ENCODE results near the gene RSRC1.
"Not testable (repeated sequence)": the region's sequence is repeated elsewhere in the genome, so short reads cannot be mapped to it uniquely, and the experiment has no call there.

The RSRC1 gene

GRCh38 chr3:158384019-158384418, 274.1 kb downstream of the RSRC1 start:
- no peak for DNase-seq (ENCODE audit: low read depth in 2 of 2, low spot score in 1 of 2)

- DNase-seq (ENCODE audit: low read depth in 2 of 2, low spot score in 1 of 2): no peak
Observed at GRCh38 chr3:158395421-158395820, 285.5 kb downstream of the RSRC1 start.

GRCh38 chr3:158402590-158402989, 292.7 kb downstream of the RSRC1 start:
- no peak for DNase-seq (ENCODE audit: low read depth in 2 of 2, low spot score in 1 of 2)

- no peak for DNase-seq (ENCODE audit: low read depth in 2 of 2, low spot score in 1 of 2)
Observed at GRCh38 chr3:158403013-158403412, 293.1 kb downstream of the RSRC1 start.

- no peak for DNase-seq (ENCODE audit: low read depth in 2 of 2, low spot score in 1 of 2)
Observed at GRCh38 chr3:158404131-158404718, 294.3 kb downstream of the RSRC1 start.

- DNase-seq (ENCODE audit: low read depth in 2 of 2, low spot score in 1 of 2): no peak
Observed at GRCh38 chr3:158405507-158405906, 295.6 kb downstream of the RSRC1 start.

- no peak for DNase-seq (ENCODE audit: low read depth in 2 of 2, low spot score in 1 of 2)
Observed at GRCh38 chr3:158407844-158408517, 298.1 kb downstream of the RSRC1 start.

GRCh38 chr3:158408518-158408897, 298.6 kb downstream of the RSRC1 start:
- DNase-seq (ENCODE audit: low read depth in 2 of 2, low spot score in 1 of 2): not testable (repeated sequence)

- DNase-seq (ENCODE audit: low read depth in 2 of 2, low spot score in 1 of 2): no peak
Observed at GRCh38 chr3:158418035-158418434, 308.1 kb downstream of the RSRC1 start.

GRCh38 chr3:158419820-158420653, 310.1 kb downstream of the RSRC1 start:
- DNase-seq (ENCODE audit: low read depth in 2 of 2, low spot score in 1 of 2): no peak

- no peak for DNase-seq (ENCODE audit: low read depth in 2 of 2, low spot score in 1 of 2)
Observed at GRCh38 chr3:158420654-158421396, 310.9 kb downstream of the RSRC1 start.

GRCh38 chr3:158430448-158430847, 320.6 kb downstream of the RSRC1 start:
- no peak for DNase-seq (ENCODE audit: low read depth in 2 of 2, low spot score in 1 of 2)

GRCh38 chr3:158430968-158431367, 321.1 kb downstream of the RSRC1 start:
- DNase-seq (ENCODE audit: low read depth in 2 of 2, low spot score in 1 of 2): no peak

- DNase-seq (ENCODE audit: low read depth in 2 of 2, low spot score in 1 of 2): no peak
Observed at GRCh38 chr3:158431829-158432228, 321.9 kb downstream of the RSRC1 start.

GRCh38 chr3:158434412-158435038, 324.6 kb downstream of the RSRC1 start:
- DNase-seq (ENCODE audit: low read depth in 2 of 2, low spot score in 1 of 2): no peak

- no peak for DNase-seq (ENCODE audit: low read depth in 2 of 2, low spot score in 1 of 2)
Observed at GRCh38 chr3:158443632-158444031, 333.7 kb downstream of the RSRC1 start.

GRCh38 chr3:158447408-158447807, 337.5 kb downstream of the RSRC1 start:
- DNase-seq (ENCODE audit: low read depth in 2 of 2, low spot score in 1 of 2): no peak

- DNase-seq (ENCODE audit: low read depth in 2 of 2, low spot score in 1 of 2): no peak
Observed at GRCh38 chr3:158451405-158452055, 341.6 kb downstream of the RSRC1 start.

- no peak for DNase-seq (ENCODE audit: low read depth in 2 of 2, low spot score in 1 of 2)
Observed at GRCh38 chr3:158452334-158452733, 342.4 kb downstream of the RSRC1 start.

GRCh38 chr3:158453004-158453403, 343.1 kb downstream of the RSRC1 start:
- DNase-seq (ENCODE audit: low read depth in 2 of 2, low spot score in 1 of 2): no peak

- DNase-seq (ENCODE audit: low read depth in 2 of 2, low spot score in 1 of 2): no peak
Observed at GRCh38 chr3:158453865-158454264, 344.0 kb downstream of the RSRC1 start.

Data from stimulated activated CD8-positive, alpha-beta memory T cell treated with anti-CD3 and anti-CD28 coated beads, Interleukin-4, amount 100 ng/mL, for 4 hours (primary cell).